B cell (primary cell): ENCODE data around the gene ABCF3. TPM values are rescaled to one million over a fixed set of nuclear protein-coding genes. Genes with fewer than 3 reads are reported as not detected.

Experiments used
- ATAC-seq: fragments of 200-7000 bp; cut with Tn5 transposase; one replicate; pipeline ENCODE4 v1.10.0; 2021; ENCODE audit warnings: low read depth, mild to moderate bottlenecking, moderate number of reproducible peaks, moderate library complexity
- CTCF ChIA-PET: fragments of 350-600 bp; sonication (Branson Sonifier 250); formaldehyde crosslinking; loops from one replicate; lab custom pipeline; 2021; ENCODE audit warnings: antibody characterized with exemption, inconsistent platforms; lab: Charles Lee
- POLR2A ChIA-PET: fragments of 350-600 bp; sonication (Branson Sonifier 250); formaldehyde crosslinking; loops from one replicate; lab custom pipeline; 2021; ENCODE audit warnings: antibody characterized with exemption; lab: Charles Lee
- DNase-seq: peaks from one replicate; pipeline ENCODE4 v3.0.0; 2013
- H2AFZ ChIP-seq: 2 replicates; pipeline ENCODE4 v1.6.1; 2012; ENCODE audit warnings: mild to moderate bottlenecking, low read depth, low read length; ENCODE audit not compliant: insufficient read depth, poor library complexity, severe bottlenecking
- H3K27ac ChIP-seq, 2 donors: 1 replicate in 1 of 2; 2 replicates in 1 of 2; pipeline ENCODE4 v1.5.1; 2012 to 2013; ENCODE audit warnings: low read length in 2 of 2, mild to moderate bottlenecking in 2 of 2, moderate library complexity in 1 of 2
- H3K27me3 ChIP-seq, 4 experiments: fragments of 200-600 bp in 1 of 4; sonication (generic) in 1 of 4; replicated peaks in 1 of 4; 1 replicate in 2 of 4; 2 replicates in 2 of 4; pipeline versions ENCODE4 v1.6.1 to v1.7.0; 2013 to 2016; ENCODE audit warnings: low read length in 3 of 4, mild to moderate bottlenecking in 2 of 4, mixed read lengths in 1 of 4, moderate library complexity in 1 of 4; ENCODE audit not compliant: insufficient read depth in 4 of 4, control insufficient read depth in 3 of 4; ENCODE audit errors: control extremely low read depth in 1 of 4
- H3K36me3 ChIP-seq, 2 experiments: replicated peaks in 1 of 2; 1 replicate in 1 of 2; 2 replicates in 1 of 2; pipeline versions ENCODE4 v1.6.1 to v1.7.1; 2013; ENCODE audit warnings: low read length in 1 of 2; ENCODE audit not compliant: insufficient read depth in 2 of 2, control insufficient read depth in 1 of 2; ENCODE audit errors: control extremely low read depth in 1 of 2, extremely low read depth in 1 of 2
- H3K4me1 ChIP-seq, 2 donors: fragments of 200-600 bp in 1 of 2; sonication (generic) in 1 of 2; 1 replicate in 1 of 2; 2 replicates in 1 of 2; pipeline versions ENCODE4 v1.5.1 to v1.6.1; 2013 to 2017; ENCODE audit warnings: low read length in 2 of 2; ENCODE audit not compliant: control insufficient read depth in 2 of 2, insufficient read depth in 2 of 2
- H3K4me2 ChIP-seq: replicated peaks from 2 replicates; pipeline ENCODE3; 2012; ENCODE audit warnings: mild to moderate bottlenecking, low read depth, low read length; ENCODE audit not compliant: poor library complexity, severe bottlenecking
- H3K4me3 ChIP-seq, 5 experiments: fragments of 200-600 bp in 1 of 5; sonication (generic) in 1 of 5; 1 replicate in 3 of 5; 2 replicates in 2 of 5; pipeline versions ENCODE4 v1.5.1 to v1.7.0; 2011 to 2016; ENCODE audit warnings: low read length in 4 of 5, mild to moderate bottlenecking in 4 of 5, low read depth in 2 of 5, control low read depth in 1 of 5, moderate library complexity in 1 of 5; ENCODE audit not compliant: insufficient read depth in 1 of 5; ENCODE audit errors: control extremely low read depth in 1 of 5, extremely low read depth in 1 of 5
- H3K79me2 ChIP-seq: fragments of 200-600 bp; sonication (generic); one replicate; pipeline ENCODE4 v1.6.0; 2016; ENCODE audit warnings: low read length; ENCODE audit not compliant: control insufficient read depth, insufficient read depth
- H3K9ac ChIP-seq: fragments of 200-600 bp; sonication (generic); 2 replicates; pipeline ENCODE4 v1.6.1; 2017; ENCODE audit warnings: mild to moderate bottlenecking, low read length, moderate library complexity
- H3K9me3 ChIP-seq, 3 donors: one replicate each; pipeline versions ENCODE4 v1.6.1 to v1.7.1; 2013; ENCODE audit warnings: low read length in 2 of 3; ENCODE audit not compliant: control insufficient read depth in 2 of 3, insufficient read depth in 1 of 3; ENCODE audit errors: control extremely low read depth in 1 of 3
- H4K20me1 ChIP-seq: 2 replicates; pipeline ENCODE4 v1.6.0; 2012; ENCODE audit warnings: mild to moderate bottlenecking, low read length; ENCODE audit not compliant: insufficient read depth, control insufficient read depth, poor library complexity, severe bottlenecking
- H3K27ac Mint-ChIP-seq: one replicate; pipeline ENCODE4 v1.8.0; 2021; ENCODE audit warnings: mixed read lengths
- H3K27me3 Mint-ChIP-seq: one replicate; pipeline ENCODE4 v1.8.0; 2021; ENCODE audit warnings: mixed read lengths
- H3K4me1 Mint-ChIP-seq: one replicate; pipeline ENCODE4 v1.8.0; 2021; ENCODE audit warnings: mixed read lengths
- H3K4me3 Mint-ChIP-seq: one replicate; pipeline ENCODE4 v1.8.0; 2021; ENCODE audit warnings: mixed read lengths
- H3K9me3 Mint-ChIP-seq: one replicate; pipeline ENCODE4 v1.8.0; 2022; ENCODE audit warnings: mixed read lengths; ENCODE audit not compliant: insufficient read depth
- CTCF ChIP-seq: fragments of 200-600 bp; IDR thresholded peaks from one replicate; pipeline ENCODE4 v1.8.0; 2022; ENCODE audit warnings: antibody characterized with exemption, mild to moderate bottlenecking
- EZH2 ChIP-seq: IDR thresholded peaks from 2 replicates; pipeline ENCODE4 v1.6.1; 2012; ENCODE audit warnings: borderline replicate concordance, low read depth, mild to moderate bottlenecking, moderate library complexity, low read length; ENCODE audit not compliant: insufficient read depth, poor library complexity, severe bottlenecking
- WGBS: methylation state at CpG from one replicate; pipeline ENCODE4 v1.1.5; 2013; ENCODE audit warnings: missing lambda C conversion rate; ENCODE audit not compliant: insufficient coverage; 5-methylcytosine and 5-hydroxymethylcytosine counted together
- intact Hi-C: fragments of 100-400 bp; cut with micrococcal nuclease; formaldehyde crosslinking; loops from one replicate; pipeline ENCODE4 v1.10.0; 2022
- polyA plus RNA-seq: library from polyadenylated mRNA; depleted of rRNA; stranded (reverse); fragments of >200 nt; gene quantifications from 2 replicates; pipeline ENCODE4 v1.2.3, GENCODE V29; 2012
- total RNA-seq, 2 donors: library from RNA; stranded (reverse); fragments of 120-200 nt in 1 of 2; gene quantifications; 1 replicate in 1 of 2; 2 replicates in 1 of 2; pipeline versions ENCODE4 v1.2.3 to v1.2.4, GENCODE V29; 2013 to 2022

ABCF3 gene
- total and polyA plus RNA-seq, 2 donors (not counting 1 experiment from before 2014, with no cell fraction given): 74.0 to 115 TPM

- DNase-seq: no peak
- TF ChIP-seq EZH2 (no peak), CTCF (no peak)
- Histone ChIP-seq H3K4me3 (no peak overlapping the region), H3K4me2 (no peak overlapping the region), H3K9ac (no peak overlapping the region), H4K20me1 (no peaks in the 10 kb centered on the region), H3K27me3 (no peaks in the 10 kb centered on the region), H3K79me2 (no peaks in the 10 kb centered on the region), H3K4me1 (no peaks in the 10 kb centered on the region), H2AFZ (no peak overlapping the region), H3K9me3 (no peaks in the 10 kb centered on the region), H3K36me3 (peaks cover 1 to 37% of the 10 kb centered on the region in 2 experiments), H3K27ac (no peak overlapping the region)
- WGBS: 100% methylated on average over 6 of the region's 6 CpGs
- H3K4me1 Mint-ChIP-seq: no peaks in the 10 kb centered on the region
- ChIA-PET CTCF (no interaction called here), POLR2A (interaction anchor here (0.7 kb wide), 1 partner anchor 189 kb away, joined by 3 read pairs; no protein-coding TSS in a partner anchor)
- H3K4me3 Mint-ChIP-seq: no peak overlapping the region
- no peak overlapping the region for H3K27ac Mint-ChIP-seq
- no peaks in the 10 kb centered on the region for H3K27me3 Mint-ChIP-seq
- ATAC-seq: no peak
- no peaks in the 10 kb centered on the region for H3K9me3 Mint-ChIP-seq
- intact Hi-C loops: no loop called here
These were observed 10.5 kb downstream of the ABCF3 start for GRCh38 chr3:184196536-184196935.

- Histone ChIP-seq H3K9ac (no peak overlapping the region), H3K79me2 (no peaks in the 10 kb centered on the region), H4K20me1 (no peaks in the 10 kb centered on the region), H2AFZ (no peak overlapping the region), H3K4me1 (no peaks in the 10 kb centered on the region), H3K27ac (no peak overlapping the region), H3K27me3 (no peaks in the 10 kb centered on the region), H3K4me2 (no peak overlapping the region), H3K36me3 (peaks cover 1 to 18% of the 10 kb centered on the region in 2 experiments), H3K4me3 (no peak overlapping the region), H3K9me3 (no peaks in the 10 kb centered on the region)
- ChIA-PET POLR2A (no interaction called here), CTCF (no interaction called here)
- H3K27me3 Mint-ChIP-seq: no peaks in the 10 kb centered on the region
- DNase-seq: no peak
- no peak for TF ChIP-seq EZH2
- no peak for TF ChIP-seq CTCF
- no peaks in the 10 kb centered on the region for H3K9me3 Mint-ChIP-seq
- H3K4me1 Mint-ChIP-seq: no peaks in the 10 kb centered on the region
- H3K27ac Mint-ChIP-seq: no peak overlapping the region
- no peak for ATAC-seq
- intact Hi-C loops: no loop called here
- no peak overlapping the region for H3K4me3 Mint-ChIP-seq
- WGBS: 95% methylated on average over 8 of the region's 9 CpGs
These were observed 12.5 kb downstream of the ABCF3 start for GRCh38 chr3:184198509-184198908.
